Mesothelial cell of epicardium (in vitro differentiated cells): Measurements from ENCODE around the gene ATP9A. TPM values are rescaled to one million over a fixed set of nuclear protein-coding genes. Genes with fewer than 3 reads are reported as not detected.

ENCODE experiments used
- DNase-seq, 2 experiments: peaks; one replicate each; pipeline ENCODE4 v3.0.0; 2021; ENCODE audit warnings: low spot score in 2 of 2; ENCODE audit not compliant: unreplicated experiment in 2 of 2
- H3K27ac Mint-ChIP-seq: 2 replicates; pipeline ENCODE4 v1.8.0; 2021; ENCODE audit warnings: mixed read lengths
- H3K27me3 Mint-ChIP-seq: 2 replicates; pipeline ENCODE4 v1.8.0; 2021; ENCODE audit warnings: low read depth, mixed read lengths
- H3K36me3 Mint-ChIP-seq: 2 replicates; pipeline ENCODE4 v1.8.0; 2021; ENCODE audit warnings: mixed read lengths
- H3K4me1 Mint-ChIP-seq: 2 replicates; pipeline ENCODE4 v1.8.0; 2021; ENCODE audit warnings: mixed read lengths
- H3K4me3 Mint-ChIP-seq: 2 replicates; pipeline ENCODE4 v1.8.0; 2021; ENCODE audit warnings: mild to moderate bottlenecking, moderate library complexity, mixed read lengths
- H3K9me3 Mint-ChIP-seq: 2 replicates; pipeline ENCODE4 v1.8.0; 2021; ENCODE audit warnings: mixed read lengths
- CTCF ChIP-seq: fragments of 200-600 bp; sonication (generic); IDR thresholded peaks from one replicate; pipeline ENCODE4 v1.5.0; 2021; ENCODE audit warnings: antibody characterized with exemption; ENCODE audit not compliant: unreplicated experiment
- total RNA-seq: library from RNA; stranded (reverse); gene quantifications from 3 replicates; pipeline ENCODE4 v1.2.1, GENCODE V29; 2021

ATP9A gene
- total RNA-seq, 1 donor from 2014 or later = 80.0 TPM

- Mint-ChIP-seq H3K27ac (peak overlapping the region; percentile 61), H3K36me3 (peaks cover 47% of the 10 kb centered on the region), H3K4me3 (no peak overlapping the region)
Observed at GRCh38 chr20:51624157-51624731, 143.9 kb downstream of the ATP9A start.

GRCh38 chr20:51623255-51623654, 144.9 kb downstream of the ATP9A start:
- peaks cover 8% of the 10 kb centered on the region for H3K4me1 Mint-ChIP-seq
- H3K36me3 Mint-ChIP-seq = peaks cover 45% of the 10 kb centered on the region
- no peaks in the 10 kb centered on the region for H3K9me3 Mint-ChIP-seq
- H3K4me3 Mint-ChIP-seq = no peak overlapping the region
- TF ChIP-seq CTCF = no peak
- no peaks in the 10 kb centered on the region for H3K27me3 Mint-ChIP-seq
- no peak for DNase-seq
- H3K27ac Mint-ChIP-seq = no peak overlapping the region

More at GRCh38 chr20:51624157-51624731, 143.9 kb downstream of the ATP9A start:
- Mint-ChIP-seq H3K4me1 (peaks cover 13% of the 10 kb centered on the region), H3K27me3 (no peaks in the 10 kb centered on the region), H3K9me3 (no peaks in the 10 kb centered on the region)
- DNase-seq = peak in 1 of 2 experiments; percentile 72
- TF ChIP-seq CTCF = peak; percentile 76

- Mint-ChIP-seq H3K4me1 (peaks cover 8% of the 10 kb centered on the region), H3K27ac (no peak overlapping the region), H3K9me3 (no peaks in the 10 kb centered on the region), H3K36me3 (peaks cover 43% of the 10 kb centered on the region), H3K27me3 (no peaks in the 10 kb centered on the region), H3K4me3 (no peak overlapping the region)
- TF ChIP-seq CTCF = no peak
- no peak for DNase-seq
Observed at GRCh38 chr20:51622004-51622874, 146.0 kb downstream of the ATP9A start.

GRCh38 chr20:51620432-51620831, 147.8 kb downstream of the ATP9A start:
- no peak for TF ChIP-seq CTCF
- no peak overlapping the region for H3K27ac Mint-ChIP-seq
- peaks cover 2% of the 10 kb centered on the region for H3K4me1 Mint-ChIP-seq

GRCh38 chr20:51616060-51616459, 152.1 kb downstream of the ATP9A start:
- DNase-seq = no peak
- no peaks in the 10 kb centered on the region for H3K4me1 Mint-ChIP-seq
- no peak for TF ChIP-seq CTCF
- H3K27ac Mint-ChIP-seq = no peak overlapping the region
- no peaks in the 10 kb centered on the region for H3K9me3 Mint-ChIP-seq
- peaks cover 42% of the 10 kb centered on the region for H3K36me3 Mint-ChIP-seq
- no peak overlapping the region for H3K4me3 Mint-ChIP-seq
- no peaks in the 10 kb centered on the region for H3K27me3 Mint-ChIP-seq

More at GRCh38 chr20:51620432-51620831, 147.8 kb downstream of the ATP9A start:
- DNase-seq = no peak
- H3K4me3 Mint-ChIP-seq = no peak overlapping the region
- peaks cover 38% of the 10 kb centered on the region for H3K36me3 Mint-ChIP-seq
- H3K9me3 Mint-ChIP-seq = no peaks in the 10 kb centered on the region
- no peaks in the 10 kb centered on the region for H3K27me3 Mint-ChIP-seq
